NAMALWA (cell line): ENCODE measurements around the gene MAPK7.

Experiments
- DNase-seq: peaks from one replicate; pipeline ENCODE4 v3.0.0-alpha.2; 2015; ENCODE audit warnings: low spot score

The MAPK7 gene

GRCh38 chr17:19421219-19421618 is 42.9 kb downstream of the MAPK7 start:
- no peak for DNase-seq

GRCh38 chr17:19421926-19422325 is 43.6 kb downstream of the MAPK7 start:
- no peak for DNase-seq

- DNase-seq, result no peak
These were observed 46.9 kb downstream of the MAPK7 start for GRCh38 chr17:19424934-19425868.

DNA sequence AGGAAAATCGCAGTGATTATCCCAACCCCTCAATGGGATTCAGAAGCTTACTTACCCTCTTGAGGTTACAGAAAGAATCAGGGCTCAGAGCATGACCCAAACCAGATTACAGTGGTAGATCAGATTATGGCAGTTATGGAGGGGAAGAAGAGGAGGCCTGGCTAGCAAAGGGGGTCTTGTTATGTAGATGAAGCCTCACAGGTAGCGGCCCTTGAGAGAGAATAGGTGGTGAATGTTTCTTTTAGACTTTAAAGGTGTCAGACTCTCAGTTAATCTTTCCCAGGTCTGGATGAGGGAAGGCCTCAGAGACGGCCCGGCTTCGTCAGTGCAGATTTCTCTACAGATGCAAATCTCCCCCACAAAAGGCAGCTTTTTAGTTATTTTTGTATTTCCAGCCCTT is 48.3 kb downstream of the MAPK7 start:
- no peak for DNase-seq

DNA sequence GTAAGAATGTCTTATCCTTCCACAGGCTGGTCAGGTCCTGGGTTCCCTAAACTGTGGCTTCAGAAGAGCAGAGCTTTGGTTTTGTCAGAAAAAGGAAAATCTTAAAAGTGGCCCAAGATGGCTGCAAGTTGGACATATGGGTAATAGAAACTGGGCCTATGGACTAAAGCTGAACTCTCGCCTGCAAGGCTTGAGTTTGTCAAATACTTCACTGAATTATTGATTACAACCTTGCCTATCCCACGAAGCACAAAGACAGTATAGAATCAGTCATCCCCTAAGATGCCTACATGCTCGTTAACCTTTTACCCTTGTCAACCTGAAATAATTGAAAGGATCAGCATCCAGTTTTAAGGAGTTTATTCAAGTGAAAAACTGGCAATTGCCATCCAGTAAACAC is 53.4 kb downstream of the MAPK7 start:
- DNase-seq, result no peak
